ENCODE data around the gene NXN. TPM values are rescaled to one million over a fixed set of nuclear protein-coding genes. Genes with fewer than 3 reads are reported as not detected.
"Not testable (repeated sequence)": the region's sequence is repeated elsewhere in the genome, so short reads cannot be mapped to it uniquely, and the experiment has no call there.

The NXN gene
- total RNA-seq, 1 donor from 2014 or later, result 177 TPM

DNA sequence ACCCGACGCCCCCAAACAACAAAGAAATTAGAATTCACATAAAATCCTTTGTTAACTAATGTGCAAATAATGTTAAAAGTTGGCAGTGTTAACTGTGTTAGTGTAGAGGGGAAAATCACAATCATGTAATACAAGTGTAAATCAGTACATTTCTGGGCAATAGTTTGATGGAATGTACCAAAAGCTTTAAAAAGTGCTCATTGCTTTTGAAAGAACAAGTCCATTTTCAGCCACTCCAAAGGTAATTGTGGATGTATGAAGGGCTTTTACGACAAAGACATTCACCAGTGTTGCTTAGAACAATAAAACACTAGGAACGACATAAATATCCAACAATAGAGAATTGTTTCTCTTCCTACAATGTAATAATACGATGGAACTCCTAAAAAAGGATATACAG, 206.6 kb downstream of the NXN start:
- Mint-ChIP-seq H3K9me3 (ENCODE audit: unreplicated experiment) (peaks cover 9% of the 10 kb centered on the region), H3K27ac (ENCODE audit: unreplicated experiment) (peak overlapping the region; percentile 74), H3K4me1 (ENCODE audit: low read depth, unreplicated experiment) (peaks cover 30% of the 10 kb centered on the region), H3K27me3 (ENCODE audit: unreplicated experiment) (peaks cover 9% of the 10 kb centered on the region), H3K4me3 (ENCODE audit: unreplicated experiment) (no peak overlapping the region), H3K36me3 (ENCODE audit: unreplicated experiment) (peaks cover 4% of the 10 kb centered on the region)
- TF ChIP-seq, protein P1, sequence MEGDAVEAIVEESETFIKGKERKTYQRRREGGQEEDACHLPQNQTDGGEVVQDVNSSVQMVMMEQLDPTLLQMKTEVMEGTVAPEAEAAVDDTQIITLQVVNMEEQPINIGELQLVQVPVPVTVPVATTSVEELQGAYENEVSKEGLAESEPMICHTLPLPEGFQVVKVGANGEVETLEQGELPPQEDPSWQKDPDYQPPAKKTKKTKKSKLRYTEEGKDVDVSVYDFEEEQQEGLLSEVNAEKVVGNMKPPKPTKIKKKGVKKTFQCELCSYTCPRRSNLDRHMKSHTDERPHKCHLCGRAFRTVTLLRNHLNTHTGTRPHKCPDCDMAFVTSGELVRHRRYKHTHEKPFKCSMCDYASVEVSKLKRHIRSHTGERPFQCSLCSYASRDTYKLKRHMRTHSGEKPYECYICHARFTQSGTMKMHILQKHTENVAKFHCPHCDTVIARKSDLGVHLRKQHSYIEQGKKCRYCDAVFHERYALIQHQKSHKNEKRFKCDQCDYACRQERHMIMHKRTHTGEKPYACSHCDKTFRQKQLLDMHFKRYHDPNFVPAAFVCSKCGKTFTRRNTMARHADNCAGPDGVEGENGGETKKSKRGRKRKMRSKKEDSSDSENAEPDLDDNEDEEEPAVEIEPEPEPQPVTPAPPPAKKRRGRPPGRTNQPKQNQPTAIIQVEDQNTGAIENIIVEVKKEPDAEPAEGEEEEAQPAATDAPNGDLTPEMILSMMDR (IDR thresholded peaks at IDR 0.05; ENCODE audit: partially characterized antibody, unreplicated experiment), result no peak
- DNase-seq, result no peak

DNA sequence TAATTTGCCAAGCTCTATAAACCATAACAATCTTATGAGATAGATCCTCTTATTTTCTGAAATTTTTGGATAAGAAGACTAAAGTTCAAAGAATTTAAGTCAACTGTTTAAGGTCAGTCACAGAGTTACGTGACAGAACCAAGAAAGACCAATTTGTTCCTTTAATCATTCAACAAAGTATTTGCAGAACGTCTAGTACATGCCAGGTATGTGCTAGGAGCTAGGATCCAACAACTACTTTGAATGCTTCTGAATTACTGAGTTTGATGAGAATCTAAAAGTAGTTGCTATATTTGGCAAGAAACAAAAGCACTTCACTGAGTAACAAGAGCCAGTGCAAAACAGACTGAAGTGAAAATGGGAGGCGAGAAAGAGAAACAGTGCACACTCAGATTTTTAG, 212.5 kb downstream of the NXN start:
- no peak overlapping the region for H3K27ac Mint-ChIP-seq (ENCODE audit: unreplicated experiment)
- TF ChIP-seq, protein P1 (IDR thresholded peaks at IDR 0.05; ENCODE audit: partially characterized antibody, unreplicated experiment), result no peak
- no peak overlapping the region for H3K4me3 Mint-ChIP-seq (ENCODE audit: unreplicated experiment)

DNA sequence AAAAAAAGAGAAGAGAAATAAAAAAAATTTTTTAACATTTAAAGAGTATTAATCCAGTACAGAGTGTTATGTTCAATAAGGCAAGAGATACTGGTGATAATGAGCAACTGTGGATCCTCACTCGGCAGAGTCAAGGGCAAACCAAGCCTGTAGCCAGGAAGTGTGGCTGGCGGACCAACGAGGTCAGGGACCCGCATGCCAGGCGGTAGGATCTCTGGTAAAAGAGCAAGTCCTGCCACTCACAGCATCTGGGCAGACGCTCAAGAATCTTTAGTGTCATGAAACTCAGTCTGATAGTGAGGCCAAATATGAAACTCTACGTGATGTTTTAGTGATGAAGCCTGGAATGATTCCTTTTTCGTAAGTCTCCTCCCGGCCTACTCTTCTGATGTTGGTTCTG, 219.2 kb downstream of the NXN start:
- Mint-ChIP-seq H3K27ac (ENCODE audit: unreplicated experiment) (no peak overlapping the region), H3K4me3 (ENCODE audit: unreplicated experiment) (no peak overlapping the region), H3K4me1 (ENCODE audit: low read depth, unreplicated experiment) (no peaks in the 10 kb centered on the region), H3K27me3 (ENCODE audit: unreplicated experiment) (peaks cover 3% of the 10 kb centered on the region), H3K9me3 (ENCODE audit: unreplicated experiment) (peaks cover 3% of the 10 kb centered on the region), H3K36me3 (ENCODE audit: unreplicated experiment) (peaks cover 5% of the 10 kb centered on the region)
- no peak for DNase-seq
- TF ChIP-seq, protein P1 (IDR thresholded peaks at IDR 0.05; ENCODE audit: partially characterized antibody, unreplicated experiment), result no peak

More for the DNA sequence above, 212.5 kb downstream of the NXN start:
- H3K9me3 Mint-ChIP-seq (ENCODE audit: unreplicated experiment), result peaks cover 6% of the 10 kb centered on the region
- peaks cover 2% of the 10 kb centered on the region for H3K27me3 Mint-ChIP-seq (ENCODE audit: unreplicated experiment)
- peaks cover 5% of the 10 kb centered on the region for H3K4me1 Mint-ChIP-seq (ENCODE audit: low read depth, unreplicated experiment)
- DNase-seq, result no peak
- H3K36me3 Mint-ChIP-seq (ENCODE audit: unreplicated experiment), result peaks cover 8% of the 10 kb centered on the region

DNA sequence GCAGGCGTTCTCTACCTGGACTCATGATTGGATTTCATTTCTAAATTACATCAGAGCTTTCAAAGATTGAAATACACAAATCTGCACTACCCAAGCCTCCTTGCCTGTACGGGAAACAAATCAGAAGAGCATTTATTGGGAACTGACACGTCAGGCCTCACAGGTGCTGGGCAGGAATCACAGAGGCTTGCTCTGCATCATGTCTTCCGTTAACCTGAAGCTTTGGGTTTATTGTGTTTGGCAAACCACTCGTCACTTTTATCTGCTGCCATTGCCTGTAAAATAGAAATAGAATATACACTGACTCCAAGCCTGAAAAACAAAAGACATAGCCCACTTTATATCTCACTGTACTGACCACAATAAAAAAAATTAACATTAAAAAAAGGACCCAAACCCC, 219.6 kb downstream of the NXN start:
- Mint-ChIP-seq H3K4me1 (ENCODE audit: low read depth, unreplicated experiment) (no peaks in the 10 kb centered on the region), H3K27ac (ENCODE audit: unreplicated experiment) (no peak overlapping the region)
- DNase-seq, result no peak

DNA sequence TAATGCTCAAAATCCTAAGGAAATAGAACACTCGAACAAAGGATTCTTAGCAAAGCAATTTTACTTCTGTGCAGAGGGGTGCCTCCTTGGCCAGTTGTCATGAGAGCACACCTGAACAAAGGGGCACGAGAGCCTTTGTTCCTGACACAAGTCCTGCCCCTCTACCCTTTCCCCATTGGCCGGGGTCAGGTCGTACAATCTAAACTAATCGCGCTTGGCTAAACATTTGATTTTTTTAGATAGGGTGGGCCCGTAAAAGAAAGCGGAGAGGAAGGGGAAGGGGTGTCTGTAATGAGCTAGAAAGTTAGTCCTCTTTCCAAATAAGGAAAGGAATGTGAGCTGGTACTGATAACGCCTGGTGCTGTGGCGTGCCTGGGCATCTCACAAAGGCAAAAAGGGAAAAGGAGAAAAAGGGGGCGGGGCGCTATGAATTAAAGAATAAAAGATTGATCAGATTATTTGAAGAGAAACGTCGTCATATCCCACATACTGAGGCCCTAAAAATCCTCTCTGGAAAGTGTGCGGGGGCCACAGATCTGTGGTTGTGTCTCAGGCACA, 223.5 kb downstream of the NXN start:
- H3K36me3 Mint-ChIP-seq (ENCODE audit: unreplicated experiment); H3K27ac Mint-ChIP-seq (ENCODE audit: unreplicated experiment); H3K9me3 Mint-ChIP-seq (ENCODE audit: unreplicated experiment); H3K4me3 Mint-ChIP-seq (ENCODE audit: unreplicated experiment); DNase-seq: not testable (repeated sequence)
- Mint-ChIP-seq H3K4me1 (ENCODE audit: low read depth, unreplicated experiment) (peaks cover 10% of the 10 kb centered on the region), H3K27me3 (ENCODE audit: unreplicated experiment) (peaks cover 12% of the 10 kb centered on the region)

More for the DNA sequence above, 219.6 kb downstream of the NXN start:
- peaks cover under 1% of the 10 kb centered on the region for H3K36me3 Mint-ChIP-seq (ENCODE audit: unreplicated experiment)
- TF ChIP-seq, protein P1 (IDR thresholded peaks at IDR 0.05; ENCODE audit: partially characterized antibody, unreplicated experiment), result no peak
- peaks cover 3% of the 10 kb centered on the region for H3K9me3 Mint-ChIP-seq (ENCODE audit: unreplicated experiment)
- no peak overlapping the region for H3K4me3 Mint-ChIP-seq (ENCODE audit: unreplicated experiment)
- peaks cover 3% of the 10 kb centered on the region for H3K27me3 Mint-ChIP-seq (ENCODE audit: unreplicated experiment)

DNA sequence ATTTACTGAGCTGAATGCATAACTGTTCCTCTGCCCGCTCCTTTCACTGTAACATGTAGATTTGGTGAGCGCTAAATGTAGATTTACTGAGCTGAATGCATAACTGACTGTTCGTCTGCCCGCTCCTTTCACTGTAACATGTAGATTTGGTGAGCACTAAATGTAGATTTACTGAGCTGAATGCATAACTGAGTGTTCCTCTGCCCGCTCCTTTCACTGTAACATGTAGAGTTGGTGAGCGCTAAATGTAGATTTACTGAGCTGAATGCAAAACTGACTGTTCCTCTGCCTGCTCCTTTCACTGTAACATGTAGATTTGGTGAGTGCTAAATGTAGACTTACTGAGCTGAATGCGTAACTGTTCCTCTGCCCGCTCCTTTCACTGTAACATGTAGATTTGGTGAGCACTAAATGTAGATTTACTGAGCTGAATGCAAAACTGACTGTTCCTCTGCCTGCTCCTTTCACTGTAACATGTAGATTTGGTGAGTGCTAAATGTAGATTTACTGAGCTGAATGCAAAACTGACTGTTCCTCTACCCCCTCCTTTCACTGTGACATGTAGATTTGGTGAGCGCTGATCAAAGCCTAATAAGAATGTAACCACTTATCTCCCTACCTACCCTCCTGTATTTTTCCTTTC, 224.1 kb downstream of the NXN start:
- not testable (repeated sequence) for H3K9me3 Mint-ChIP-seq (ENCODE audit: unreplicated experiment); DNase-seq; H3K4me3 Mint-ChIP-seq (ENCODE audit: unreplicated experiment); H3K27ac Mint-ChIP-seq (ENCODE audit: unreplicated experiment); H3K36me3 Mint-ChIP-seq (ENCODE audit: unreplicated experiment)
- Mint-ChIP-seq H3K4me1 (ENCODE audit: low read depth, unreplicated experiment) (peaks cover 13% of the 10 kb centered on the region), H3K27me3 (ENCODE audit: unreplicated experiment) (peaks cover 15% of the 10 kb centered on the region)

Measured in glutamatergic neuron (in vitro differentiated cells).